Measurements from ENCODE around the gene YWHAG. TPM values are rescaled to one million over a fixed set of nuclear protein-coding genes. Genes with fewer than 3 reads are reported as not detected.

The YWHAG gene
- total and polyA plus RNA-seq, 9 of the 15 experiments (the other 6 are each of a cell fraction or from before 2014, with no cell fraction given), result 30.4 to 246 (median 94.5) TPM

GRCh38 chr7:76291351-76292212 lies 67.2 kb downstream of the YWHAG start (continued):
- TF ChIP-seq PRDM10 (IDR thresholded peaks at IDR 0.05; ENCODE audit: partially characterized antibody) (peak; percentile 45), CCNT2 (IDR thresholded peaks at IDR 0.05; ENCODE audit: borderline replicate concordance, extremely low read depth, insufficient read length, low read depth, low read length) (peak; percentile 55), MTA2 (IDR thresholded peaks at IDR 0.05; ENCODE audit: low read depth) (0 out of 2 replicates have a peak, but pooled peaks have one; percentile 27), EZH2 (IDR thresholded peaks at IDR 0.05; ENCODE audit: borderline replicate concordance, low read depth, low read length) (no peak), PHF8 (IDR thresholded peaks at IDR 0.05; ENCODE audit: borderline replicate concordance, low read length) (peak; percentile 40; the same call in 1 of the 2 replicates), HMBOX1 (IDR thresholded peaks at IDR 0.05) (no peak), STAT5A (IDR thresholded peaks at IDR 0.05; ENCODE audit: borderline replicate concordance, low read length) (peak; percentile 7; the same call in 1 of the 2 replicates)
- TF ChIP-seq, protein P1, sequence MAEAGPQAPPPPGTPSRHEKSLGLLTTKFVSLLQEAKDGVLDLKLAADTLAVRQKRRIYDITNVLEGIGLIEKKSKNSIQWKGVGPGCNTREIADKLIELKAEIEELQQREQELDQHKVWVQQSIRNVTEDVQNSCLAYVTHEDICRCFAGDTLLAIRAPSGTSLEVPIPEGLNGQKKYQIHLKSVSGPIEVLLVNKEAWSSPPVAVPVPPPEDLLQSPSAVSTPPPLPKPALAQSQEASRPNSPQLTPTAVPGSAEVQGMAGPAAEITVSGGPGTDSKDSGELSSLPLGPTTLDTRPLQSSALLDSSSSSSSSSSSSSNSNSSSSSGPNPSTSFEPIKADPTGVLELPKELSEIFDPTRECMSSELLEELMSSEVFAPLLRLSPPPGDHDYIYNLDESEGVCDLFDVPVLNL (CRISPR knock-in tag; IDR thresholded peaks at IDR 0.05; ENCODE audit: low read depth), result no peak
- TF ChIP-seq, protein P2, sequence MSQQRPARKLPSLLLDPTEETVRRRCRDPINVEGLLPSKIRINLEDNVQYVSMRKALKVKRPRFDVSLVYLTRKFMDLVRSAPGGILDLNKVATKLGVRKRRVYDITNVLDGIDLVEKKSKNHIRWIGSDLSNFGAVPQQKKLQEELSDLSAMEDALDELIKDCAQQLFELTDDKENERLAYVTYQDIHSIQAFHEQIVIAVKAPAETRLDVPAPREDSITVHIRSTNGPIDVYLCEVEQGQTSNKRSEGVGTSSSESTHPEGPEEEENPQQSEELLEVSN (IDR thresholded peaks at IDR 0.05; ENCODE audit: borderline replicate concordance in 1 of 2, extremely low read depth in 1 of 2, insufficient read depth in 1 of 2, insufficient read length in 1 of 2, low read depth in 1 of 2, low read length in 1 of 2, poor library complexity in 1 of 2, severe bottlenecking in 1 of 2), result peak in 1 of 2 experiments; percentile 14
- TF ChIP-seq, protein P3, sequence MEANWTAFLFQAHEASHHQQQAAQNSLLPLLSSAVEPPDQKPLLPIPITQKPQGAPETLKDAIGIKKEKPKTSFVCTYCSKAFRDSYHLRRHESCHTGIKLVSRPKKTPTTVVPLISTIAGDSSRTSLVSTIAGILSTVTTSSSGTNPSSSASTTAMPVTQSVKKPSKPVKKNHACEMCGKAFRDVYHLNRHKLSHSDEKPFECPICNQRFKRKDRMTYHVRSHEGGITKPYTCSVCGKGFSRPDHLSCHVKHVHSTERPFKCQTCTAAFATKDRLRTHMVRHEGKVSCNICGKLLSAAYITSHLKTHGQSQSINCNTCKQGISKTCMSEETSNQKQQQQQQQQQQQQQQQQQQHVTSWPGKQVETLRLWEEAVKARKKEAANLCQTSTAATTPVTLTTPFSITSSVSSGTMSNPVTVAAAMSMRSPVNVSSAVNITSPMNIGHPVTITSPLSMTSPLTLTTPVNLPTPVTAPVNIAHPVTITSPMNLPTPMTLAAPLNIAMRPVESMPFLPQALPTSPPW (CRISPR knock-in tag; IDR thresholded peaks at IDR 0.05), result peak; percentile 80
- TF ChIP-seq, protein P4, sequence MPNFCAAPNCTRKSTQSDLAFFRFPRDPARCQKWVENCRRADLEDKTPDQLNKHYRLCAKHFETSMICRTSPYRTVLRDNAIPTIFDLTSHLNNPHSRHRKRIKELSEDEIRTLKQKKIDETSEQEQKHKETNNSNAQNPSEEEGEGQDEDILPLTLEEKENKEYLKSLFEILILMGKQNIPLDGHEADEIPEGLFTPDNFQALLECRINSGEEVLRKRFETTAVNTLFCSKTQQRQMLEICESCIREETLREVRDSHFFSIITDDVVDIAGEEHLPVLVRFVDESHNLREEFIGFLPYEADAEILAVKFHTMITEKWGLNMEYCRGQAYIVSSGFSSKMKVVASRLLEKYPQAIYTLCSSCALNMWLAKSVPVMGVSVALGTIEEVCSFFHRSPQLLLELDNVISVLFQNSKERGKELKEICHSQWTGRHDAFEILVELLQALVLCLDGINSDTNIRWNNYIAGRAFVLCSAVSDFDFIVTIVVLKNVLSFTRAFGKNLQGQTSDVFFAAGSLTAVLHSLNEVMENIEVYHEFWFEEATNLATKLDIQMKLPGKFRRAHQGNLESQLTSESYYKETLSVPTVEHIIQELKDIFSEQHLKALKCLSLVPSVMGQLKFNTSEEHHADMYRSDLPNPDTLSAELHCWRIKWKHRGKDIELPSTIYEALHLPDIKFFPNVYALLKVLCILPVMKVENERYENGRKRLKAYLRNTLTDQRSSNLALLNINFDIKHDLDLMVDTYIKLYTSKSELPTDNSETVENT (CRISPR knock-in tag; IDR thresholded peaks at IDR 0.05), result no peak
